GM12891 (cell line): Measurements from ENCODE around the gene CNMD.

ENCODE experiments used
- PAX5 ChIP-seq: IDR thresholded peaks from 2 replicates; pipeline ENCODE4 v1.6.1; 2011; ENCODE audit warnings: low read length, moderate library complexity, mild to moderate bottlenecking; ENCODE audit not compliant: insufficient read depth, severe bottlenecking
- POLR2A ChIP-seq: IDR thresholded peaks from 2 replicates; pipeline ENCODE4 v1.6.1; 2011; ENCODE audit warnings: low read depth, low read length, control low read depth
- POLR2AphosphoS5 ChIP-seq: IDR thresholded peaks from 2 replicates; pipeline ENCODE4 v1.6.1; 2011; ENCODE audit warnings: low read depth, low read length, control low read depth
- POU2F2 ChIP-seq: IDR thresholded peaks from 2 replicates; pipeline ENCODE4 v1.6.1; 2011; ENCODE audit warnings: low read depth, mild to moderate bottlenecking, control low read depth, low read length, moderate library complexity
- SPI1 ChIP-seq: IDR thresholded peaks from 2 replicates; pipeline ENCODE4 v1.6.1; 2011; ENCODE audit warnings: low read depth, low read length, control low read depth
- TAF1 ChIP-seq: IDR thresholded peaks from 2 replicates; pipeline ENCODE4 v1.6.1; 2011; ENCODE audit warnings: low read depth, low read length, control low read depth

DNA sequence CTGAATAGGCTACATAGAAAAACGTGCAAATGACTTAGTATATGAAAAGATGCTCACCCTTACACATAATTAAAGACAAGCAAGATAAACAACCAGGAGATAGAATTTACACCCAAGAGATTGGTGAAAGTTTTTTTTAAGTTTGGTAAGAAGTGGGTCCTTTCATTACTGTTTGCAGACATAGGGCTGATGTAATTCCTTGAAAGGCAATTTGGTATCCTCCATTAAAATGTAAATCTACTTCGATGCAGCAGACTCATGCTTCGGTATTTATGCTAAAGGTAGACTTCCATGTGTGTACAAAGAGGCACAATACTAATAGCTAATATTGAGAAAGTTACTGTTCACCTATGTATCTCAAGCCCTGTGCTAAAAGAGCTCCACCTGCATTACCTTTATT is 33.5 kb downstream of the CNMD start:
- TF ChIP-seq POLR2AphosphoS5, result no peak
- TF ChIP-seq POLR2A, result no peak
- TF ChIP-seq TAF1, result no peak
- TF ChIP-seq SPI1, result no peak
- TF ChIP-seq POU2F2, result no peak
- TF ChIP-seq PAX5, result no peak
